T-cell (primary cell): ENCODE results near the gene HECA. TPM values are rescaled to one million over a fixed set of nuclear protein-coding genes. Genes with fewer than 3 reads are reported as not detected.

Experiments used
- ATAC-seq, 4 experiments: fragments of 200-7000 bp in 3 of 4; fragments of 150-1000 bp in 1 of 4; cut with Tn5 transposase; replicated peaks in 1 of 4; 1 replicate in 3 of 4; 2 replicates in 1 of 4; pipeline ENCODE4 v1.10.0; 2021; ENCODE audit warnings: moderate library complexity in 3 of 4, mild to moderate bottlenecking in 2 of 4, moderate number of reproducible peaks in 1 of 4
- CTCF ChIA-PET, 2 donors: fragments of 300-600 bp; sonication (Branson Sonifier 250); formaldehyde crosslinking; loops; one replicate each; lab custom pipeline; 2022; ENCODE audit warnings: antibody characterized with exemption in 2 of 2; lab: Charles Lee
- POLR2A ChIA-PET, 2 donors: fragments of 300-600 bp; sonication (Branson Sonifier 250); formaldehyde crosslinking; loops; one replicate each; lab custom pipeline; 2022; ENCODE audit warnings: antibody characterized with exemption in 2 of 2; lab: Charles Lee
- DNase-seq, 35 experiments: peaks; one replicate each; pipeline versions ENCODE4 v3.0.0 to v3.0.0-alpha.2; 2013 to 2023
- H3K27ac ChIP-seq: one replicate; pipeline ENCODE4 v1.5.1; 2013; ENCODE audit warnings: low read length
- H3K27me3 ChIP-seq, 2 experiments: replicated peaks in 1 of 2; 1 replicate in 1 of 2; 2 replicates in 1 of 2; pipeline versions ENCODE4 v1.6.1 to v1.7.0; 2013; ENCODE audit warnings: low read length in 1 of 2, mixed read lengths in 1 of 2; ENCODE audit not compliant: control insufficient read depth in 2 of 2, insufficient read depth in 2 of 2; ENCODE audit errors: extremely low read depth in 1 of 2
- H3K36me3 ChIP-seq, 2 donors: 1 replicate in 1 of 2; 2 replicates in 1 of 2; pipeline versions ENCODE4 v1.6.1 to v1.7.0; 2013; ENCODE audit warnings: low read length in 1 of 2; ENCODE audit not compliant: control insufficient read depth in 2 of 2, insufficient read depth in 1 of 2; ENCODE audit errors: extremely low read depth in 1 of 2
- H3K4me1 ChIP-seq, 2 experiments: 1 replicate in 1 of 2; 2 replicates in 1 of 2; pipeline versions ENCODE4 v1.6.1 to v1.7.0; 2013; ENCODE audit warnings: low read length in 2 of 2, mixed read lengths in 1 of 2; ENCODE audit not compliant: insufficient read depth in 2 of 2, control insufficient read depth in 1 of 2; ENCODE audit errors: extremely low read depth in 1 of 2
- H3K4me3 ChIP-seq, 2 donors: 1 replicate in 1 of 2; 2 replicates in 1 of 2; pipeline versions ENCODE4 v1.5.1 to v1.7.0; 2013; ENCODE audit warnings: mild to moderate bottlenecking in 2 of 2, low read length in 1 of 2, moderate library complexity in 1 of 2; ENCODE audit not compliant: control insufficient read depth in 1 of 2; ENCODE audit errors: extremely low read depth in 1 of 2
- H3K9me3 ChIP-seq: 2 replicates; pipeline ENCODE4 v1.7.0; 2013
- H3K27ac Mint-ChIP-seq, 2 donors: one replicate each; pipeline ENCODE4 v1.8.0; 2020 to 2021; ENCODE audit warnings: mild to moderate bottlenecking in 2 of 2, mixed read lengths in 2 of 2
- H3K27me3 Mint-ChIP-seq, 2 donors: one replicate each; pipeline ENCODE4 v1.8.0; 2021 to 2022; ENCODE audit warnings: mixed read lengths in 2 of 2
- H3K36me3 Mint-ChIP-seq: one replicate; pipeline ENCODE4 v1.8.0; 2021; ENCODE audit warnings: mixed read lengths
- H3K4me1 Mint-ChIP-seq, 3 donors: one replicate each; pipeline ENCODE4 v1.8.0; 2020 to 2022; ENCODE audit warnings: mixed read lengths in 3 of 3, mild to moderate bottlenecking in 1 of 3
- H3K4me3 Mint-ChIP-seq, 3 donors: one replicate each; pipeline ENCODE4 v1.8.0; 2020 to 2022; ENCODE audit warnings: mild to moderate bottlenecking in 3 of 3, mixed read lengths in 3 of 3, moderate library complexity in 3 of 3
- H3K9me3 Mint-ChIP-seq, 3 donors: one replicate each; pipeline ENCODE4 v1.8.0; 2020 to 2022; ENCODE audit warnings: mixed read lengths in 3 of 3
- WGBS: methylation state at CpG from one replicate; pipeline ENCODE4 v1.1.5; 2013; ENCODE audit warnings: missing lambda C conversion rate; ENCODE audit not compliant: insufficient coverage; 5-methylcytosine and 5-hydroxymethylcytosine counted together
- total RNA-seq, 35 experiments: library from RNA in 6 of 35; stranded (reverse) in 6 of 35; fragments of 120-200 nt in 1 of 35; gene quantifications; one replicate each; pipeline versions ENCODE4 v1.2.1 to v1.2.4 and lab custom pipeline; 2013 to 2026

HECA gene
- total RNA-seq, 5 donors from 2014 or later (not counting 1 experiment from before 2014, with no cell fraction given), result 125 to 137 (median 131) TPM

DNA sequence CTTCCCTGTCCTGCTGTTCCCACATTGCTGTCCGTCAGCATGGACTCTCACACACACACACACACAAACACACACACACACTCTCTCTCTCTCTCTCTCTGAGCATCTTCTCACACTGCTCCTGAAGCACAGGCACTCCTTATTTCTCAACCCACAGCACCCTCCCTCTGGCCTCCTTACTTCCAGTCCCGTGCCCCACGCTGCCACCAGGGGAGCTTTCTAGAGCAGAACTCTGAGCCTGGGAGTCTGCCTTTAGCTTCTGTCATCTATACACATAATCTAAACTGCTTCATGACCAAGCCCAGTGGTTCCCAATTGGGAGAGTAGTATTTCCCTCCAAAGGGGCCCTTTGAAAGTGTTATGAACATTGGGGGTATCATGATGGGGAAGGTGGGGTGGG lies 29.1 kb downstream of the HECA start:
- Mint-ChIP-seq H3K4me3 (peak overlapping the region; percentile 14 to 82 (median 51)), H3K36me3 (peaks cover 39% of the 10 kb centered on the region), H3K4me1 (peaks cover 97 to 99% (median 98%) of the 10 kb centered on the region in 3 donors), H3K27ac (peak overlapping the region; percentile 96 to 97), H3K27me3 (no peaks in the 10 kb centered on the region), H3K9me3 (no peaks in the 10 kb centered on the region)
- ChIA-PET CTCF (interaction anchor here (0.7 to 2.2 kb wide), 6 partner anchors 27 to 572 kb away, joined by 3 to 12 read pairs (median 6); no protein-coding TSS in a partner anchor), POLR2A (interaction anchor here in 1 of 2 donors (1.0 to 1.3 kb wide), 2 partner anchors 9 to 32 kb away, joined by 3 read pairs; no protein-coding TSS in a partner anchor)
- WGBS, result 61% methylated on average over 3 of the region's 3 CpGs
- ATAC-seq, result no peak
- H3K27ac ChIP-seq, result peak overlapping the region; percentile 27
- no peaks in the 10 kb centered on the region for H3K9me3 ChIP-seq
- H3K27me3 ChIP-seq, result no peaks in the 10 kb centered on the region
- no peak overlapping the region for H3K4me3 ChIP-seq
- H3K4me1 ChIP-seq, result peaks cover 62 to 72% of the 10 kb centered on the region in 2 experiments
- peaks cover 17 to 35% of the 10 kb centered on the region in 2 donors for H3K36me3 ChIP-seq
- peak in 29 of 35 experiments; percentile 21 to 56 (median 42) for DNase-seq

DNA sequence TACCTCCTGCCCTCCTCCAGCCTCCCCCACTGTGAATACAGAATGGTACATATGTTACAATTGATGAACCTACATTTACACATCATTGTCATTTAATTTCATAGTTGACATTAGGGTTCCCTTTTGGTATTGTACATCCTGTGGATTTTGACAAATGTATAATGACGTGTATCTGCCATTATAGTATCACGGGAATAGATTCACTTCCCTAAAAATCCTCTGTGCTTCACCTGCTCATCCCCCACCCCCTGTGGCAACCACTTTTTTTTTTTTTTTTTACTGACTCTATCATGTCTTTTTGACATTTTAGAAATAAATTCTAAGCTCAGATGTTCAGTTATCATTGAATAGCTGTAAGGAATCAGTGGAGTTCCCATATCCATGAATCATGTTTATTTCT lies 30.4 kb downstream of the HECA start:
- H3K4me3 Mint-ChIP-seq, result peak overlapping the region; percentile 32 to 82 (median 40)
- WGBS, result no CpG with 5 or more reads among the region's 2 CpGs

DNA sequence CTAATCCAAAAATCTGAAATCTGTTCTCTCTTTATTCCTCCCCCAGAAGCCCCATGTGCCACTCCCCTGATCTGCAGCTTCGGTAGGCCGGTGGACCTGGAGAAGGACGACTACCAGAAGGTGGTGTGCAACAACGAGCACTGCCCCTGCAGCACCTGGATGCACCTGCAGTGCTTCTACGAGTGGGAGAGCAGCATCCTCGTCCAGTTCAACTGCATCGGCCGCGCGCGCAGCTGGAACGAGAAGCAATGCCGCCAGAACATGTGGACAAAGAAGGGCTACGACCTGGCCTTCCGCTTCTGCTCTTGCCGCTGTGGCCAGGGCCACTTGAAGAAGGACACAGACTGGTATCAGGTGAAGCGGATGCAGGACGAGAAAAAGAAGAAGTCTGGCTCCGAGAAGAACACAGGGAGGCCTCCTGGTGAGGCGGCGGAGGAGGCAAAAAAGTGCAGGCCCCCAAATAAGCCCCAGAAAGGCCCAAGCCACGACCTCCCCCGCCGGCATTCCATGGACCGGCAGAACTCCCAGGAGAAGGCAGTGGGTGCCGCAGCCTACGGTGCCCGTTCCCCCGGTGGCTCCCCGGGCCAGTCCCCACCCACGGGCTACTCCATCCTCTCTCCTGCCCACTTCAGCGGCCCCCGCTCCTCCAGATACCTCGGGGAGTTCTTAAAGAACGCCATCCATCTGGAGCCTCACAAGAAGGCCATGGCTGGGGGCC lies 31.5 kb downstream of the HECA start:
- H3K4me3 ChIP-seq, result no peak overlapping the region
- 93% methylated on average over 29 of the region's 35 CpGs for WGBS
- H3K27ac ChIP-seq, result no peak overlapping the region
- H3K27me3 ChIP-seq, result no peaks in the 10 kb centered on the region
- peaks cover 62 to 71% of the 10 kb centered on the region in 2 experiments for H3K4me1 ChIP-seq
- DNase-seq (no peak), ATAC-seq (peak in 1 of 4 experiments; percentile 3)
- Mint-ChIP-seq H3K4me3 (peak overlapping the region in 1 of 3 donors; percentile 82), H3K9me3 (no peaks in the 10 kb centered on the region), H3K27me3 (no peaks in the 10 kb centered on the region), H3K36me3 (peaks cover 62% of the 10 kb centered on the region), H3K27ac (peak overlapping the region in 1 of 2 donors; percentile 71), H3K4me1 (peaks cover 97 to 99% (median 98%) of the 10 kb centered on the region in 3 donors)
- POLR2A ChIA-PET, result interaction anchor here (0.7 to 1.6 kb wide), 4 partner anchors 16 to 26 kb away, joined by 3 to 10 read pairs (median 7); no protein-coding TSS in a partner anchor
- peaks cover 17 to 45% of the 10 kb centered on the region in 2 donors for H3K36me3 ChIP-seq
- CTCF ChIA-PET, result interaction anchor here (0.9 to 2.2 kb wide), 3 partner anchors 198 to 204 kb away, joined by 6 to 12 read pairs (median 8); no protein-coding TSS in a partner anchor
- H3K9me3 ChIP-seq, result no peaks in the 10 kb centered on the region

More for the DNA sequence above, 30.4 kb downstream of the HECA start:
- Mint-ChIP-seq H3K9me3 (no peaks in the 10 kb centered on the region), H3K36me3 (peaks cover 51% of the 10 kb centered on the region), H3K27ac (peak overlapping the region; percentile 96 to 97), H3K27me3 (no peaks in the 10 kb centered on the region), H3K4me1 (peaks cover 97 to 99% (median 98%) of the 10 kb centered on the region in 3 donors)
- H3K27ac ChIP-seq, result peak overlapping the region; percentile 30
- H3K9me3 ChIP-seq, result no peaks in the 10 kb centered on the region
- ATAC-seq (no peak), DNase-seq (no peak)
- no peak overlapping the region for H3K4me3 ChIP-seq
- no peaks in the 10 kb centered on the region for H3K27me3 ChIP-seq
- H3K4me1 ChIP-seq, result peaks cover 66 to 68% of the 10 kb centered on the region in 2 experiments
- ChIA-PET CTCF (interaction anchor here (0.6 to 2.2 kb wide), 12 partner anchors 15 to 208 kb away, joined by 3 to 12 read pairs (median 4); no protein-coding TSS in a partner anchor), POLR2A (interaction anchor here (0.5 to 1.7 kb wide), 17 partner anchors 8 to 765 kb away, joined by 3 to 10 read pairs (median 5); no protein-coding TSS in a partner anchor)
- peaks cover 17 to 41% of the 10 kb centered on the region in 2 donors for H3K36me3 ChIP-seq

DNA sequence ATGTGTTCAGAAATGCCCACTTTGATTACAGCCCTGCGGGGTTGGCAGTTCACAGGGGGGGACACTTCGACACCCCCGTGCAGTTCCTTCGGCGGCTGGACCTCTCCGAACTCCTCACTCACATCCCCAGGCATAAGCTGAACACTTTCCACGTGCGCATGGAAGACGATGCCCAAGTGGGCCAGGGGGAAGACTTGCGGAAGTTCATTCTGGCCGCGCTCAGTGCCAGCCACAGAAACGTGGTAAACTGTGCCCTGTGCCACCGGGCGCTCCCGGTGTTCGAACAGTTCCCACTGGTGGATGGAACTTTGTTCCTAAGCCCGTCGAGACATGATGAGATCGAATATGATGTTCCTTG lies 32.1 kb downstream of the HECA start:
- Mint-ChIP-seq H3K4me3 (peak overlapping the region in 1 of 3 donors; percentile 82), H3K27ac (peak overlapping the region; percentile 24 to 82), H3K36me3 (peaks cover 64% of the 10 kb centered on the region), H3K27me3 (no peaks in the 10 kb centered on the region), H3K9me3 (no peaks in the 10 kb centered on the region), H3K4me1 (peaks cover 95 to 97% (median 96%) of the 10 kb centered on the region in 3 donors)
- WGBS, result 95% methylated on average over 15 of the region's 20 CpGs
- peaks cover 65 to 67% of the 10 kb centered on the region in 2 experiments for H3K4me1 ChIP-seq
- no peaks in the 10 kb centered on the region for H3K27me3 ChIP-seq
- peaks cover 17 to 46% of the 10 kb centered on the region in 2 donors for H3K36me3 ChIP-seq
- no peaks in the 10 kb centered on the region for H3K9me3 ChIP-seq
- no peak for DNase-seq
- POLR2A ChIA-PET, result no interaction called here
- no peak overlapping the region for H3K27ac ChIP-seq
- ATAC-seq, result peak in 1 of 4 experiments; percentile 3
- no peak overlapping the region for H3K4me3 ChIP-seq
- CTCF ChIA-PET, result interaction anchor here in 1 of 2 donors (0.5 kb wide), 1 partner anchor 23 kb away, joined by 7 read pairs; no protein-coding TSS in a partner anchor

DNA sequence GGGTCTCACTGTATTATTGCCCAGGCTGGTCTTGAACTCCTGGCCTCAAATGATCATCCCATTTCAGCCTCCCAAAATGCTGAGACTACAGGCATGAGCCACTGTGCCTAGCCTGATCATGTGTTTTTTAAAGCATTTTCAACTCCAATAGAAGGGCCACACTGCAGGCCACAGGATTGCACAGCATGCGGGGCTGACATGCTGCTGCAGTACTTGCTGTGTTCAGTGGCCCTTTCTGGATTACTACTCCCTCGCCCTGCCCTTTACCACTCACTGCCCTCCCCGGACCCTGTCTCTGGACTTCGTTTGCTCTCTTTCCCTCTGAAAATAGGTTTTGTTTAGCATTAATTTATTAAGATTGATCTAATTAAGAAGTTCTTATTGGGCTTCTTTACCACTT lies 37.3 kb downstream of the HECA start:
- H3K27ac ChIP-seq, result no peak overlapping the region
- DNase-seq, result no peak
- H3K27ac Mint-ChIP-seq, result peak overlapping the region; percentile 89
- H3K4me1 ChIP-seq, result peaks cover 59 to 75% of the 10 kb centered on the region in 2 experiments
- CTCF ChIA-PET, result interaction anchor here (0.5 to 3.2 kb wide), 5 partner anchors 9 to 78 kb away, joined by 3 to 9 read pairs (median 3); no protein-coding TSS in a partner anchor
- ATAC-seq, result no peak
- no peaks in the 10 kb centered on the region for H3K27me3 Mint-ChIP-seq
- H3K4me1 Mint-ChIP-seq, result peaks cover 92 to 100% (median 92%) of the 10 kb centered on the region in 3 donors
- peak overlapping the region in 2 of 3 donors; percentile 32 to 60 for H3K4me3 Mint-ChIP-seq
- no peaks in the 10 kb centered on the region for H3K27me3 ChIP-seq
- POLR2A ChIA-PET, result interaction anchor here (0.6 to 1.1 kb wide), 3 partner anchors 8 to 155 kb away, joined by 3 read pairs; no protein-coding TSS in a partner anchor
- 86% methylated on average over 1 of the region's 4 CpGs for WGBS
- H3K36me3 Mint-ChIP-seq, result peaks cover 71% of the 10 kb centered on the region
- H3K4me3 ChIP-seq, result no peak overlapping the region
- H3K9me3 ChIP-seq, result no peaks in the 10 kb centered on the region
- H3K36me3 ChIP-seq, result peaks cover 4 to 71% of the 10 kb centered on the region in 2 donors
- no peaks in the 10 kb centered on the region for H3K9me3 Mint-ChIP-seq

DNA sequence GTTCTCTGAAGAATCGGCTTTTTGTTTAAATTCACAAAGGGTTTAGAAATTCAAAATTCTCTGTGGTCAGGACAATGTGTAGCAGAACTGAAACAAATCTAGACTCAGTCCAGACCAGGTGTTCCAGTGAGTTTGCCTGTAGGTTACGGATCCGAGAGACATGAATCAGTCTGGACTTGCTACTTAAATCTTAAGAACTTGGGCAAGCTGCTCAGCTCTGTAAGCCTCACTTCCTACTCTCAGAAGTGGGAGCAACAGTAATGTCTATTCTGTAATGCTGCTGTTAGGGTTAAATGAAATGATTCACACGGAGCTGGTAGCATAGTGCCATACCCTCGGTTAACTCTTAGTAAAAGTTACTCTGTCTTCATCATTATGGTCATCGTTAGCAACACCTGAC lies 37.7 kb downstream of the HECA start:
- Histone ChIP-seq H3K4me1 (peaks cover 60 to 75% of the 10 kb centered on the region in 2 experiments), H3K9me3 (no peaks in the 10 kb centered on the region), H3K36me3 (peaks cover 0 to 71% of the 10 kb centered on the region in 2 donors), H3K27ac (no peak overlapping the region), H3K27me3 (no peaks in the 10 kb centered on the region), H3K4me3 (no peak overlapping the region)
- Mint-ChIP-seq H3K4me3 (peak overlapping the region in 2 of 3 donors; percentile 32 to 60), H3K27me3 (no peaks in the 10 kb centered on the region), H3K36me3 (peaks cover 71% of the 10 kb centered on the region), H3K4me1 (peaks cover 92 to 100% (median 92%) of the 10 kb centered on the region in 3 donors), H3K27ac (peak overlapping the region; percentile 89), H3K9me3 (no peaks in the 10 kb centered on the region)
- 75% methylated on average over 2 of the region's 6 CpGs for WGBS
- ChIA-PET CTCF (interaction anchor here (0.5 to 3.2 kb wide), 4 partner anchors 9 to 77 kb away, joined by 3 to 9 read pairs (median 3); no protein-coding TSS in a partner anchor), POLR2A (interaction anchor here in 1 of 2 donors (0.6 to 1.1 kb wide), 2 partner anchors 8 to 35 kb away, joined by 3 read pairs; no protein-coding TSS in a partner anchor)
- DNase-seq (no peak), ATAC-seq (peak; percentile 14 to 34 (median 22))
